Stimulated activated effector memory CD8-positive, alpha-beta T cell treated with anti-CD3 and anti-CD28 coated beads, Interleukin-12 subunit alpha, Interleukin-12 subunit beta, amount 100 ng/mL, for 72 hours (primary cell): ENCODE measurements around the gene C4orf51.

Experiments
- ATAC-seq: fragments of 150-1000 bp; cut with Tn5 transposase; 2 replicates; pipeline ENCODE4 v1.10.0; 2021
- DNase-seq, 2 donors: peaks; one replicate each; pipeline ENCODE4 v3.0.0; 2021 to 2022; ENCODE audit warnings: low spot score in 2 of 2
- H3K27ac Mint-ChIP-seq: one replicate; pipeline ENCODE4 v1.8.0; 2022; ENCODE audit warnings: mild to moderate bottlenecking, mixed read lengths
- H3K36me3 Mint-ChIP-seq: one replicate; pipeline ENCODE4 v1.8.0; 2022; ENCODE audit warnings: mild to moderate bottlenecking, mixed read lengths
- H3K4me1 Mint-ChIP-seq: one replicate; pipeline ENCODE4 v1.8.0; 2022; ENCODE audit warnings: mixed read lengths
- H3K4me3 Mint-ChIP-seq: one replicate; pipeline ENCODE4 v1.8.0; 2022; ENCODE audit warnings: mild to moderate bottlenecking, mixed read lengths
- H3K9me3 Mint-ChIP-seq: one replicate; pipeline ENCODE4 v1.8.0; 2022; ENCODE audit warnings: mixed read lengths

C4orf51 gene

GRCh38 chr4:145732001-145732815, 52.3 kb downstream of the C4orf51 start:
- peak overlapping the region; percentile 83 for H3K27ac Mint-ChIP-seq
- H3K36me3 Mint-ChIP-seq: no peaks in the 10 kb centered on the region
- H3K9me3 Mint-ChIP-seq: no peaks in the 10 kb centered on the region
- ATAC-seq: no peak
- peaks cover 20% of the 10 kb centered on the region for H3K4me1 Mint-ChIP-seq
- no peak for DNase-seq
- H3K4me3 Mint-ChIP-seq: peak overlapping the region; percentile 76

DNA sequence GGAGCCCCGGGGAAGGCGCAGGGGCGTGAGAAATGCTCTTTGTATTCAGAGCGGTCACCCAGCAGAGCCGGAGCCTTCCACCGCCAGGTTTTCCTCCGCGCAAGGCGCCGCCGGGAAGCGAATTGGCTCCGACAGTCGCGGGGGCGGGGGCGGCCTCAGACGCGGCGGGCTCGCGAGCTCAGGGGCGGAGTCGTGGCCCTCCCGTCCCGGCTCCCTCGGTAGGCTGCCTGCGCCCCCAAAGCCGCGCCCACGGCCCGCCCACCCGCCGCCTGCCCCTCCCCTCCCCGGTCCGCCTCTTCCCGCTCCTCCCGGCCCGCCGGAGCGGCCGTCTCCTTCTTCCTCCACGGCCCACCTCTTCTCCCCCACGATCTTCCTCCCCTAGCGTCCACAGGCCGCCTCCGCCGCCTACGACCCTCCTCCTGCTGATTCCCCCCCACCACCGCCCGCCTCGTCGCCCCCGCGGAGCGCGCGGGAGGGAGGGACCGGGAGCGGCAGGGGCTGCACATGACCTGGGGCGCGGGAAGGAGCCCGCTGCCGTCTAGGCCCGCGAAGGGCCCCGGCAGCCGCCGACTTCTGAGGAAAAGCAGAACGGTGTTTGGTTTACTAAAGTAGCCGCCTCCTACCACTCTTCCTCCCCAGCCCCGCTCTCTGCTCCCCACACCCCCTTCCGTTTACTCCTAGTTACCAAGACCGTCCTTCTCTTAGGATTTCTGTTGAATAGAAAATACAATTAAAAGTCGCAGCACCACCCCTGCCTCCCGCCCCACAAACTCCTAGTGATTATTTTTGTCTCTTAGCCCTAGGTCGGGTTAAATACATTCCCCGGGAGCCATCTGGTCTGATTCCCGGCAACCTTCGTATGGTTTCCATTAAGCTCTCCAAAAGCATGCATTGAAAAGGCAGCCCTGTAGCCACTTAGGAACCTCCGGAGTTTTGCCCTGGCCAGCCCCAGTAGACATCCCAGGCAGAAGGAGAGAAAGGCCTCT, 53.2 kb downstream of the C4orf51 start:
- Mint-ChIP-seq H3K4me1 (peaks cover 20% of the 10 kb centered on the region), H3K27ac (peak overlapping the region; percentile 83)

GRCh38 chr4:145734031-145734430, 54.1 kb downstream of the C4orf51 start:
- H3K4me3 Mint-ChIP-seq: peak overlapping the region; percentile 76
- H3K9me3 Mint-ChIP-seq: no peaks in the 10 kb centered on the region
- DNase-seq (no peak), ATAC-seq (no peak)
- peaks cover 20% of the 10 kb centered on the region for H3K4me1 Mint-ChIP-seq
- peak overlapping the region; percentile 83 for H3K27ac Mint-ChIP-seq
- no peaks in the 10 kb centered on the region for H3K36me3 Mint-ChIP-seq

More for the DNA sequence above, 53.2 kb downstream of the C4orf51 start:
- Mint-ChIP-seq H3K9me3 (no peaks in the 10 kb centered on the region), H3K36me3 (no peaks in the 10 kb centered on the region), H3K4me3 (peak overlapping the region; percentile 76)
- ATAC-seq: peak; percentile 86
- DNase-seq: peak; percentile 65 to 84

- H3K9me3 Mint-ChIP-seq: no peaks in the 10 kb centered on the region
- peak in 1 of 2 donors; percentile 66 for DNase-seq
- H3K4me1 Mint-ChIP-seq: peaks cover 20% of the 10 kb centered on the region
- peak overlapping the region; percentile 1 for H3K27ac Mint-ChIP-seq
- peak; percentile 78 for ATAC-seq
- H3K36me3 Mint-ChIP-seq: no peaks in the 10 kb centered on the region
- peak overlapping the region; percentile 76 for H3K4me3 Mint-ChIP-seq
These were observed 54.8 kb downstream of the C4orf51 start for GRCh38 chr4:145734576-145735346.

- H3K9me3 Mint-ChIP-seq: no peaks in the 10 kb centered on the region
- peaks cover 20% of the 10 kb centered on the region for H3K4me1 Mint-ChIP-seq
- ATAC-seq: no peak
- H3K27ac Mint-ChIP-seq: peak overlapping the region; percentile 1
- no peaks in the 10 kb centered on the region for H3K36me3 Mint-ChIP-seq
- no peak for DNase-seq
- H3K4me3 Mint-ChIP-seq: no peak overlapping the region
These were observed 55.4 kb downstream of the C4orf51 start for GRCh38 chr4:145735347-145735675.

GRCh38 chr4:145735827-145736226, 55.9 kb downstream of the C4orf51 start:
- Mint-ChIP-seq H3K36me3 (no peaks in the 10 kb centered on the region), H3K4me1 (peaks cover 20% of the 10 kb centered on the region), H3K27ac (peak overlapping the region; percentile 1), H3K4me3 (no peak overlapping the region), H3K9me3 (no peaks in the 10 kb centered on the region)
- ATAC-seq (no peak), DNase-seq (no peak)

DNA sequence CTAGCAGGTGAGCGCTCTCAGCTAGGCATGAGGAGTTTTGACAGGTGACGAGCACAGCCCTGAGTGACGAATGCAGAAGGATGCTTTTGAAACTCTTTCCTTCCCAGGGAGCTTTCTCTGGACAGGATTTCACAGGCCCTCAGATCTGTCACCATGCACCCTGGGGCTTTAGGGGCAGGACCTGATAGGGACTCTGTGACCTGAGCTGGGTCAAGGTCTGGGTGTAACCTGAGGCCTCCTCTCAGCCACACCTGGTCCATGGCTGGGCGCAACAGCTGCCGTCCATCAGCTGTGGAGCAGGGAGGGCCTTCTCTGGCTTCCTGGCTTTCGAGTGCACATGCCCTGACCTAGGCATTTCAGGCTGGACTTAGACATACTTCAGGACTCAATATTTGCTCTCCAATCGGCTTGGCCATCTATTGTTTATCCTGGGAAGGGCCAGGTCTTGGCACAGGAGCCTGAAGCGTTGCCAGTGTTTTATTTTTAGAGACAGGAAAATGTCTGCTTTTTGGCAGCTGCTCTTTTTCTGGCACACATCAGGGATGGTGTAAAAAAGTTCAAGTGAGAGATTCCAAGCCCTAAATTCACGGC, 56.4 kb downstream of the C4orf51 start:
- ATAC-seq: no peak

GRCh38 chr4:145739845-145740244, 59.9 kb downstream of the C4orf51 start:
- peaks cover 4% of the 10 kb centered on the region for H3K4me1 Mint-ChIP-seq
- H3K9me3 Mint-ChIP-seq: no peaks in the 10 kb centered on the region
- H3K27ac Mint-ChIP-seq: no peak overlapping the region
- no peak overlapping the region for H3K4me3 Mint-ChIP-seq
- H3K36me3 Mint-ChIP-seq: no peaks in the 10 kb centered on the region
- no peak for DNase-seq
- ATAC-seq: no peak

More for the DNA sequence above, 56.4 kb downstream of the C4orf51 start:
- DNase-seq: no peak
- Mint-ChIP-seq H3K27ac (no peak overlapping the region), H3K4me1 (peaks cover 20% of the 10 kb centered on the region), H3K4me3 (no peak overlapping the region), H3K36me3 (no peaks in the 10 kb centered on the region), H3K9me3 (no peaks in the 10 kb centered on the region)

DNA sequence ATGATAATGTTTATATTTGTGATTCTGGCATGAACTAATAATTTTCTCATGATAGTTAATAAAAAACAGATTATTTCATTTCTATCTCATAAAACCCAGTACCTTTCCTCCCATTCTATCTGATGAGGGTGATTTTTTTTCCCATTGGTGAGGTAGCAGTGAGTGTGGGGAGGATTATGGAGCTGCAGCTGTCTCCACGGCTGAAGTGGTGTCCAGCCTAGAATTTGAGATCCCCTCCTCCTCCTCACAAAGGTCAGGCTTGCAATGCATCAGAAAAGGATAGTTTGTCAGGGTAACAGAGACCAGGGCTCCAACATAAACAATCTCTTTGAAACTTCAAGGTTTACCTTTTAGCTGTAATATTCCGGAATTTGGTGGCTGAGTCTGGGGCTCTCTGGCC, 60.9 kb downstream of the C4orf51 start:
- Mint-ChIP-seq H3K9me3 (peaks cover 2% of the 10 kb centered on the region), H3K4me3 (no peak overlapping the region), H3K27ac (no peak overlapping the region), H3K36me3 (no peaks in the 10 kb centered on the region), H3K4me1 (no peaks in the 10 kb centered on the region)
- ATAC-seq: no peak
- no peak for DNase-seq

DNA sequence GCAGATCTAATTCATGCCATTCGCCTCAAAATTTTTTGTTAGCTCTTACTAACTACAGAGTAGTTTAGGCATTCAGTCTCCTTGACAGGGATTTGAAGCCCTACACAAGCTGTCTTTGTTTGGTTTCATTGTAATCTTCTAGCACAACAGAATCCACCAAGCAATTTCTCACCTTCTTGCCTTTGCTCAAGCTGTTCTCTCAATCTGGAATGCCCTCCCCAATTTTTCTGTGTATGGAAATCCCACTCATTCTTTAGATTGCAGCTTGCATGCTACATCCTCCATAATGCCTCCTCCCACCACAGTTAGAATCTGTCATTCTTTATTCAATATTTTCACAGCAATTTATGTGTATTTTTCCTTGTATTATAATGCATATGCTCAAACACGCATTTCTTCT, 63.7 kb downstream of the C4orf51 start:
- Mint-ChIP-seq H3K9me3 (peaks cover 2% of the 10 kb centered on the region), H3K4me1 (no peaks in the 10 kb centered on the region), H3K27ac (no peak overlapping the region), H3K4me3 (no peak overlapping the region), H3K36me3 (peaks cover 4% of the 10 kb centered on the region)
- DNase-seq: no peak
- ATAC-seq: no peak

DNA sequence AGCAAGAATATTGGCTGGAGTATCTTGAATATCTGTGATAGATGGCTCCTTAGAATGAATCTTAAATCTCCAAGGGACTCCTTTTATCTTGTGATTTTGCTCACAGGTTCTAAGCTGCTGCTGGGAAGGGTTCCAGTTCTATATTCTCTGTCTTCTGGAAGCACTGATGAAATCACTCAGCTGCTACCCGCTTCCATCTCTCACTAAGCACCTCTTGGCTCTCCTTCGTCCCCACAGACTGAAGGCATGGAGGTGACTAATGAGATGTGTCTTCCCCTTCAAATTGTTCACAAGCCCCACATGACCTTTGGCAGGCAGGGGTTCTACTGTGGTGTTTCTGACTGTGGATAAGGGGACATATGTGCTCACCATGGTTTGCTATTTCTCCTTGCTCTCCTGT, 75.9 kb downstream of the C4orf51 start:
- H3K9me3 Mint-ChIP-seq: no peaks in the 10 kb centered on the region
- no peak for DNase-seq

DNA sequence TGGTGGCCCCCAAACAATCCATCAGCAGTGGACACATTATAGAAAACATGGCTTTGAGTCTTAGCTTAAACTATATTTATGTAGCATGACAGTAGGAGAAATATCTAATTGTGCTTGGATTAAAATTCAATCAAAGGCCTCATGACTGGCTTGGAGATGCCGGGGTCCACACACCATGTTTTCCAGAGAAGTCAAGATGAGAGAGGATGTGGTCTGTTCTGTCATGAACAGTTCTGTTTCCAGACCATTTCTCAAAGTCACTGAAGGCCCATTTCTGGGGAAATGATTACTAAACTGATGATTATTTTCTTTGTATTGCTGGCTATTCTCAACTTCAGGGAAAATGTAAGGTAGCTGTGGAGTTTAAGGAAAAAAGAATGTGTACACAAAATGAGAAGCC, 76.3 kb downstream of the C4orf51 start:
- Mint-ChIP-seq H3K36me3 (peaks cover 27% of the 10 kb centered on the region), H3K9me3 (no peaks in the 10 kb centered on the region), H3K4me1 (peaks cover 28% of the 10 kb centered on the region), H3K4me3 (no peak overlapping the region), H3K27ac (peak overlapping the region; percentile 53)
- peak; percentile 74 for ATAC-seq
- DNase-seq: no peak

More for the DNA sequence above, 75.9 kb downstream of the C4orf51 start:
- peak overlapping the region; percentile 53 for H3K27ac Mint-ChIP-seq
- peak; percentile 53 for ATAC-seq
- H3K4me3 Mint-ChIP-seq: no peak overlapping the region
- peaks cover 27% of the 10 kb centered on the region for H3K4me1 Mint-ChIP-seq
- H3K36me3 Mint-ChIP-seq: peaks cover 23% of the 10 kb centered on the region

DNA sequence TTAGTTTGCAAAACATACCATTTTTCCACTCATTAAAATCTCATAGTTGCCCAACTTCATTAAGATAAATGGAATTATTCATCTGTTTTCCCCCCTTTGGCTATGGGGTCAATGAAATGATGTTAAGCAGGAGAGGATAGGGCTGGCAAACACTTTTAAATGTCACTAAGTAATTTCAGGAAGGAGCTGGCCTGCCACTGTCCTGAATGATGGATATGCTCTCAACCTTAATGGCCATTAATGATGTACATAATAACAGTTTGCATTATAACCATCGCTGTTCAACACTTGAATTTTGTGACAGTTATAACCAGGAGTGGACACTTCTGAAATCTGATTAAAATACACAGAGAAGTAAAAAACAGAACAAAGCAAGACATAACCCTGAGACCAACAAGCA, 77.2 kb downstream of the C4orf51 start:
- Mint-ChIP-seq H3K4me3 (no peak overlapping the region), H3K9me3 (no peaks in the 10 kb centered on the region), H3K27ac (no peak overlapping the region), H3K4me1 (peaks cover 28% of the 10 kb centered on the region), H3K36me3 (peaks cover 31% of the 10 kb centered on the region)
- ATAC-seq (no peak), DNase-seq (no peak)

DNA sequence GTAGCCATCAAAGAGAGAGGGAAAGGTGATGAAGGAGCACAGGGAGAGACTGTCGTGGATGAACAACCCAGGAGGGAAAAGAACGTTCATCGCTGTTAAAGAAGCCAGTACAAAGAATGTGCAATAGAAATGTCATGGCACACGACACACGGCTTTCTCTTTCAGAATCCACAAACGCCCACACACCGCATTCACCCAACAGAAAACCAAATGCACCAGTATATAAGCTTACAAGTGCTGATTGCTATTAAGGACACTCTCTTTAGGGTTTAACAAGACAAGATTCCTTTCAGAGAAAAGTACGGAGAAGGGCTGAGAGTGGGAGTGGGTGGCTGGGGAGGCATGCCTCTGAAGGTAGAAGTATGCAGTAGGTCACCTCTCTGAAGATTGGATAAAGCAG, 80.2 kb downstream of the C4orf51 start:
- DNase-seq: no peak
- Mint-ChIP-seq H3K36me3 (peaks cover 61% of the 10 kb centered on the region), H3K27ac (no peak overlapping the region), H3K9me3 (no peaks in the 10 kb centered on the region), H3K4me1 (peaks cover 28% of the 10 kb centered on the region), H3K4me3 (no peak overlapping the region)
- no peak for ATAC-seq
